ENCODE results near the gene GPR143.

Gene GPR143

GRCh38 chrX:9781941-9782340, 16.3 kb upstream of the GPR143 start:
- Histone ChIP-seq H3K4me1 (ENCODE audit: insufficient read depth, low read length, poor library complexity, severe bottlenecking) (no peaks in the 10 kb centered on the region), H3K9me2 (replicated peaks; ENCODE audit: low read depth, low read length) (no peaks in the 10 kb centered on the region), H3K27me3 (ENCODE audit: insufficient read depth, low read length, poor library complexity, severe bottlenecking) (no peaks in the 10 kb centered on the region), H3K9me3 (ENCODE audit: insufficient read depth, low read depth, low read length) (no peaks in the 10 kb centered on the region), H3K4me2 (ENCODE audit: low read depth, low read length, poor library complexity, severe bottlenecking) (no peak overlapping the region), H3F3A (ENCODE audit: low read depth) (no peaks in the 10 kb centered on the region), H3K79me2 (ENCODE audit: insufficient read depth, low read length) (no peaks in the 10 kb centered on the region), H2AFZ (ENCODE audit: low read length) (no peak overlapping the region), H4K20me1 (ENCODE audit: insufficient read depth, low read length, poor library complexity, severe bottlenecking) (no peaks in the 10 kb centered on the region), H3K4me3 (ENCODE audit: low read length, poor library complexity, severe bottlenecking) (no peak overlapping the region), H3K36me3 (ENCODE audit: insufficient read depth, low read length) (no peaks in the 10 kb centered on the region), H3K9ac (ENCODE audit: low read depth, low read length, poor library complexity, severe bottlenecking) (no peak overlapping the region)
- TF ChIP-seq EZH2phosphoT487 (IDR thresholded peaks at IDR 0.05; ENCODE audit: borderline replicate concordance) (no peak), CTCF (conservative IDR thresholded peaks at IDR 0.05; ENCODE audit: low read length) (no peak)

GRCh38 chrX:9775930-9776329, 10.3 kb upstream of the GPR143 start:
- H4K20me1 ChIP-seq (ENCODE audit: insufficient read depth, low read length, poor library complexity, severe bottlenecking), result no peaks in the 10 kb centered on the region
- no peak for TF ChIP-seq CTCF (conservative IDR thresholded peaks at IDR 0.05; ENCODE audit: low read length)
- no peak for TF ChIP-seq EZH2phosphoT487 (IDR thresholded peaks at IDR 0.05; ENCODE audit: borderline replicate concordance)
- peak overlapping the region; percentile 20 for H3K4me2 ChIP-seq (ENCODE audit: low read depth, low read length, poor library complexity, severe bottlenecking)
- no peaks in the 10 kb centered on the region for H3F3A ChIP-seq (ENCODE audit: low read depth)
- no peaks in the 10 kb centered on the region for H3K9me2 ChIP-seq (replicated peaks; ENCODE audit: low read depth, low read length)
- H3K4me3 ChIP-seq (ENCODE audit: low read length, poor library complexity, severe bottlenecking), result no peak overlapping the region
- H3K27me3 ChIP-seq (ENCODE audit: insufficient read depth, low read length, poor library complexity, severe bottlenecking), result peaks cover 3% of the 10 kb centered on the region
- H3K4me1 ChIP-seq (ENCODE audit: insufficient read depth, low read length, poor library complexity, severe bottlenecking), result peaks cover 7% of the 10 kb centered on the region
- no peaks in the 10 kb centered on the region for H3K9me3 ChIP-seq (ENCODE audit: insufficient read depth, low read depth, low read length)
- no peaks in the 10 kb centered on the region for H3K36me3 ChIP-seq (ENCODE audit: insufficient read depth, low read length)
- H3K79me2 ChIP-seq (ENCODE audit: insufficient read depth, low read length), result no peaks in the 10 kb centered on the region
- H2AFZ ChIP-seq (ENCODE audit: low read length), result no peak overlapping the region
- no peak overlapping the region for H3K9ac ChIP-seq (ENCODE audit: low read depth, low read length, poor library complexity, severe bottlenecking)

- H3K9me2 ChIP-seq (replicated peaks; ENCODE audit: low read depth, low read length), result no peaks in the 10 kb centered on the region
- no peaks in the 10 kb centered on the region for H3K9me3 ChIP-seq (ENCODE audit: insufficient read depth, low read depth, low read length)
- TF ChIP-seq EZH2phosphoT487 (IDR thresholded peaks at IDR 0.05; ENCODE audit: borderline replicate concordance), result no peak
- TF ChIP-seq CTCF (conservative IDR thresholded peaks at IDR 0.05; ENCODE audit: low read length), result no peak
- H3K9ac ChIP-seq (ENCODE audit: low read depth, low read length, poor library complexity, severe bottlenecking), result no peak overlapping the region
- no peak overlapping the region for H3K4me3 ChIP-seq (ENCODE audit: low read length, poor library complexity, severe bottlenecking)
- H3K4me1 ChIP-seq (ENCODE audit: insufficient read depth, low read length, poor library complexity, severe bottlenecking), result peaks cover 12% of the 10 kb centered on the region
- H3F3A ChIP-seq (ENCODE audit: low read depth), result no peaks in the 10 kb centered on the region
- H4K20me1 ChIP-seq (ENCODE audit: insufficient read depth, low read length, poor library complexity, severe bottlenecking), result no peaks in the 10 kb centered on the region
- no peak overlapping the region for H3K4me2 ChIP-seq (ENCODE audit: low read depth, low read length, poor library complexity, severe bottlenecking)
- no peaks in the 10 kb centered on the region for H3K36me3 ChIP-seq (ENCODE audit: insufficient read depth, low read length)
- peaks cover 3% of the 10 kb centered on the region for H3K27me3 ChIP-seq (ENCODE audit: insufficient read depth, low read length, poor library complexity, severe bottlenecking)
- H3K79me2 ChIP-seq (ENCODE audit: insufficient read depth, low read length), result no peaks in the 10 kb centered on the region
- H2AFZ ChIP-seq (ENCODE audit: low read length), result no peak overlapping the region
Observed at GRCh38 chrX:9772943-9773342, 7.3 kb upstream of the GPR143 start.
